Stimulated activated CD8-positive, alpha-beta memory T cell treated with anti-CD3 and anti-CD28 coated beads, Interleukin-15, amount 100 ng/mL, for 1 hour (primary cell): Measurements from ENCODE around the gene EXOSC10.
"Not testable (repeated sequence)": the region's sequence is repeated elsewhere in the genome, so short reads cannot be mapped to it uniquely, and the experiment has no call there.

ENCODE experiments used
- DNase-seq: peaks from one replicate; pipeline ENCODE4 v3.0.0-alpha.2; 2020; ENCODE audit warnings: low read depth

EXOSC10 gene

GRCh38 chr1:11061652-11062365 is 37.9 kb downstream of the EXOSC10 start:
- no peak for DNase-seq

- peak; percentile 75 for DNase-seq
Observed at GRCh38 chr1:11059968-11060830, 39.5 kb downstream of the EXOSC10 start, which contains the start of gene SRM. Gene SRM (minus strand): TSS chr1:11060018. CDS start chr1:11059943, 75 bp downstream.

- no peak for DNase-seq
Observed at GRCh38 chr1:11059155-11059967, 40.3 kb downstream of the EXOSC10 start.

GRCh38 chr1:11058595-11059154 is 41.0 kb downstream of the EXOSC10 start:
- DNase-seq, result no peak

- no peak for DNase-seq
Observed at GRCh38 chr1:11058026-11058425, 41.6 kb downstream of the EXOSC10 start.

- DNase-seq, result no peak
Observed at GRCh38 chr1:11057477-11057876, 42.2 kb downstream of the EXOSC10 start.

GRCh38 chr1:11056504-11056903 is 43.2 kb downstream of the EXOSC10 start:
- no peak for DNase-seq

- DNase-seq, result no peak
Observed at GRCh38 chr1:11055676-11056075, 44.0 kb downstream of the EXOSC10 start.

GRCh38 chr1:11054666-11055065 is 45.0 kb downstream of the EXOSC10 start:
- no peak for DNase-seq

GRCh38 chr1:11054181-11054580 is 45.5 kb downstream of the EXOSC10 start:
- no peak for DNase-seq

- DNase-seq, result no peak
Observed at GRCh38 chr1:11053758-11054137, 45.9 kb downstream of the EXOSC10 start.

- no peak for DNase-seq
Observed at GRCh38 chr1:11052839-11053757, 46.6 kb downstream of the EXOSC10 start.

GRCh38 chr1:11051781-11052511 is 47.7 kb downstream of the EXOSC10 start:
- DNase-seq, result no peak

GRCh38 chr1:11051121-11051520 is 48.5 kb downstream of the EXOSC10 start:
- DNase-seq, result not testable (repeated sequence)

GRCh38 chr1:11046625-11047365 is 52.9 kb downstream of the EXOSC10 start, which contains the start of gene MASP2:
Gene MASP2 (minus strand): TSS chr1:11047239. CDS start chr1:11047207, 32 bp downstream.
- DNase-seq, result no peak

GRCh38 chr1:11046270-11046566 is 53.5 kb downstream of the EXOSC10 start:
- no peak for DNase-seq

GRCh38 chr1:11045428-11046269 is 54.0 kb downstream of the EXOSC10 start:
- DNase-seq, result no peak

- no peak for DNase-seq
Observed at GRCh38 chr1:11044849-11045427, 54.7 kb downstream of the EXOSC10 start.
